ENCODE data around the gene FCAR. TPM values are rescaled to one million over a fixed set of nuclear protein-coding genes. Genes with fewer than 3 reads are reported as not detected.

FCAR gene
- total and polyA plus RNA-seq, 11 donors: 0.15 to 3.9 (median 0.40) TPM; not detected in 2

DNA sequence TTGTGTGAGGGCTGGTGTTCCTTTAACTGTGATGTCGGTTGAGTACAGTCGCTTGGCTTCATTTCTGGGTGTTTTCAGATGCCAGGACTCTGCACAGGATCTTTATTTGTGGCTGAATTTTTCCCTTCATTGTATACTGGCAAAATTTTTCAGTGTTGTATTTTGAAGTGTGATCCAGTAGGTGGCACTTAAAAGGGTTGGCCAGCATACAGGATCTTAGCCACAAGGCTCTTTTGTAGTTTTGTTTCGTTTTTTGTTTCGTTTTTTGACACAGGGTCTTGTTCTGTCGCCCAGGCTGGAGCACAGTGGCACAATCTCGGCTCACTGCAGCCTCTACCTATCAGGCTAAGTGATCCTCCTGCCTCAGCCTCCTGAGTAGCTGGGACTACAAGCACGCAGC is 8.7 kb downstream of the FCAR start:
- TF ChIP-seq, protein P1, sequence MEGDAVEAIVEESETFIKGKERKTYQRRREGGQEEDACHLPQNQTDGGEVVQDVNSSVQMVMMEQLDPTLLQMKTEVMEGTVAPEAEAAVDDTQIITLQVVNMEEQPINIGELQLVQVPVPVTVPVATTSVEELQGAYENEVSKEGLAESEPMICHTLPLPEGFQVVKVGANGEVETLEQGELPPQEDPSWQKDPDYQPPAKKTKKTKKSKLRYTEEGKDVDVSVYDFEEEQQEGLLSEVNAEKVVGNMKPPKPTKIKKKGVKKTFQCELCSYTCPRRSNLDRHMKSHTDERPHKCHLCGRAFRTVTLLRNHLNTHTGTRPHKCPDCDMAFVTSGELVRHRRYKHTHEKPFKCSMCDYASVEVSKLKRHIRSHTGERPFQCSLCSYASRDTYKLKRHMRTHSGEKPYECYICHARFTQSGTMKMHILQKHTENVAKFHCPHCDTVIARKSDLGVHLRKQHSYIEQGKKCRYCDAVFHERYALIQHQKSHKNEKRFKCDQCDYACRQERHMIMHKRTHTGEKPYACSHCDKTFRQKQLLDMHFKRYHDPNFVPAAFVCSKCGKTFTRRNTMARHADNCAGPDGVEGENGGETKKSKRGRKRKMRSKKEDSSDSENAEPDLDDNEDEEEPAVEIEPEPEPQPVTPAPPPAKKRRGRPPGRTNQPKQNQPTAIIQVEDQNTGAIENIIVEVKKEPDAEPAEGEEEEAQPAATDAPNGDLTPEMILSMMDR (IDR thresholded peaks at IDR 0.05): no peak
- no peak for TF ChIP-seq POLR2A (IDR thresholded peaks at IDR 0.05)
- WGBS, 4 donors: 67 to 76% (median 71%) methylated on average over 7 of the region's 7 CpGs
- no peaks in the 10 kb centered on the region for H3K36me3 ChIP-seq
- H3K9me3 ChIP-seq: no peaks in the 10 kb centered on the region
- peaks cover 0 to 60% (median 9%) of the 10 kb centered on the region in 9 donors for H3K27me3 ChIP-seq
- H3K4me1 ChIP-seq: no peaks in the 10 kb centered on the region
- DNase-seq (no peak), ATAC-seq (no peak)
- no peak overlapping the region for H3K4me3 ChIP-seq
- H3K27ac ChIP-seq: no peak overlapping the region
- intact Hi-C loops (cut with DNase I): loop anchor here in 1 of 10 donors (5.0 kb wide), 1 partner anchor 620 kb away; no protein-coding TSS in a partner anchor

GRCh38 chr19:54883228-54883627 is 9.2 kb downstream of the FCAR start:
- H3K27me3 ChIP-seq: peaks cover 0 to 65% (median 9%) of the 10 kb centered on the region in 9 donors
- 76 to 80% (median 78%) methylated on average over 6 to 9 of the region's 9 CpGs for WGBS, 4 donors
- intact Hi-C loops (cut with DNase I): loop anchor here in 1 of 10 donors (5.0 kb wide), 1 partner anchor 619 kb away; no protein-coding TSS in a partner anchor
- ATAC-seq (no peak), DNase-seq (no peak)
- no peak overlapping the region for H3K4me3 ChIP-seq
- H3K4me1 ChIP-seq: no peaks in the 10 kb centered on the region
- no peak for TF ChIP-seq POLR2A (IDR thresholded peaks at IDR 0.05)
- TF ChIP-seq, protein P1 (IDR thresholded peaks at IDR 0.05): no peak
- H3K36me3 ChIP-seq: no peaks in the 10 kb centered on the region
- H3K27ac ChIP-seq: no peak overlapping the region
- H3K9me3 ChIP-seq: no peaks in the 10 kb centered on the region

- TF ChIP-seq, protein P1 (IDR thresholded peaks at IDR 0.05): no peak
- no peak for TF ChIP-seq POLR2A (IDR thresholded peaks at IDR 0.05)
- H3K27ac ChIP-seq: no peak overlapping the region
- ATAC-seq: no peak
- H3K4me1 ChIP-seq: no peaks in the 10 kb centered on the region
- no peak overlapping the region for H3K4me3 ChIP-seq
- DNase-seq: no peak
- no peaks in the 10 kb centered on the region for H3K36me3 ChIP-seq
- 88 to 91% (median 89%) methylated on average over 10 of the region's 10 CpGs for WGBS, 4 donors
- no peaks in the 10 kb centered on the region for H3K9me3 ChIP-seq
- peaks cover 0 to 36% (median 0%) of the 10 kb centered on the region in 9 donors for H3K27me3 ChIP-seq
- intact Hi-C loops (cut with DNase I): no loop called here
Observed at GRCh38 chr19:54888239-54888638, 14.2 kb downstream of the FCAR start.

DNA sequence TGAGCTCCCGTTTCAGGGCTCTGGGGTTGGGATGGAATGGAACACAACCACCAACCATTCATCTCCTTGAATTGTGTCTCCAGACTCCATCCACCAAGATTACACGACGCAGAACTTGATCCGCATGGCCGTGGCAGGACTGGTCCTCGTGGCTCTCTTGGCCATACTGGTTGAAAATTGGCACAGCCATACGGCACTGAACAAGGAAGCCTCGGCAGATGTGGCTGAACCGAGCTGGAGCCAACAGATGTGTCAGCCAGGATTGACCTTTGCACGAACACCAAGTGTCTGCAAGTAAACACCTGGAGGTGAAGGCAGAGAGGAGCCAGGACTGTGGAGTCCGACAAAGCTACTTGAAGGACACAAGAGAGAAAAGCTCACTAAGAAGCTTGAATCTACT is 15.5 kb downstream of the FCAR start:
- Histone ChIP-seq H3K36me3 (no peaks in the 10 kb centered on the region), H3K27ac (no peak overlapping the region), H3K4me3 (no peak overlapping the region), H3K4me1 (no peaks in the 10 kb centered on the region), H3K9me3 (no peaks in the 10 kb centered on the region), H3K27me3 (peaks cover 0 to 24% (median 0%) of the 10 kb centered on the region in 9 donors)
- TF ChIP-seq POLR2A (IDR thresholded peaks at IDR 0.05): no peak
- TF ChIP-seq, protein P1 (IDR thresholded peaks at IDR 0.05): no peak
- 80 to 85% (median 82%) methylated on average over 11 of the region's 11 CpGs for WGBS, 4 donors
- intact Hi-C loops (cut with DNase I): no loop called here
- DNase-seq: no peak
- no peak for ATAC-seq
